ENCODE results near the gene AZIN2. TPM values are rescaled to one million over a fixed set of nuclear protein-coding genes. Genes with fewer than 3 reads are reported as not detected.
"Not testable (repeated sequence)": the region's sequence is repeated elsewhere in the genome, so short reads cannot be mapped to it uniquely, and the experiment has no call there.

AZIN2 gene
- total RNA-seq, 2 experiments from 2014 or later, result 16.5 to 16.6 TPM

- H3K36me3 Mint-ChIP-seq; DNase-seq; ATAC-seq (ENCODE audit: low read depth); H3K27ac Mint-ChIP-seq; H3K4me3 Mint-ChIP-seq; POLR2A ChIA-PET; H3K4me1 Mint-ChIP-seq: not testable (repeated sequence)
- Mint-ChIP-seq H3K9me3 (peaks cover 25% of the 10 kb centered on the region), H3K27me3 (peaks cover 23% of the 10 kb centered on the region)
Observed at GRCh38 chr1:33068108-33068507, 12.8 kb upstream of the AZIN2 start.

DNA sequence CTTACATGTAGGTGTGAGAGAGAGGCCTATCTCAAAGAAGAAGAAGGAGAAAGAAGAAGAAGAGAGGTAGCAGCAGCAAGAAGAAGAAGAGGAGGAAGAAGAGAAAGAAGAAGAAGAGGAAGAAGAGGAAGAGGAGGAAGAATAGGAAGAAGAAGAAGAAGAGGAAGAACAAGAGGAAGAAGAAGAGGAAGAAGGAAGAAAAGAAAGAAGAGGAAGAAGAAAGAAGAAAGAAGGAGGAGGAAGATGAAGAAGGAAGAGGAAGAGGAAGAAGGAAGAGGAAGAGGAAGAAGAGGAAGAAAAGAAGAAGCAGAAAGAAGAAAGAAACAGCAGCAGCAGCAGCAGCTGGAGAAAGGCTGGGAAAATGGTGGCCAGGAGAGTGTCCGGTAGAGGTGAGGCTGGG lies 10.3 kb upstream of the AZIN2 start:
- Mint-ChIP-seq H3K27me3 (peaks cover 18% of the 10 kb centered on the region), H3K9me3 (peaks cover 8% of the 10 kb centered on the region), H3K36me3 (peaks cover under 1% of the 10 kb centered on the region), H3K27ac (no peak overlapping the region), H3K4me1 (peaks cover 9% of the 10 kb centered on the region), H3K4me3 (no peak overlapping the region)
- DNase-seq (no peak), ATAC-seq (ENCODE audit: low read depth) (no peak)
- POLR2A ChIA-PET, result no interaction called here

GRCh38 chr1:33072707-33073106 lies 8.2 kb upstream of the AZIN2 start:
- Mint-ChIP-seq H3K9me3 (peaks cover under 1% of the 10 kb centered on the region), H3K27me3 (peaks cover 14% of the 10 kb centered on the region), H3K36me3 (no peaks in the 10 kb centered on the region), H3K4me1 (peaks cover 9% of the 10 kb centered on the region), H3K27ac (no peak overlapping the region), H3K4me3 (no peak overlapping the region)
- DNase-seq, result no peak
- POLR2A ChIA-PET, result interaction anchor here (0.8 kb wide), 1 partner anchor 8 kb away, joined by 3 read pairs; the partner anchor contains the start of gene AZIN2
- ATAC-seq (ENCODE audit: low read depth), result peak; percentile 47

GRCh38 chr1:33074193-33074945 lies 6.6 kb upstream of the AZIN2 start:
- no peak for ATAC-seq (ENCODE audit: low read depth)
- no peaks in the 10 kb centered on the region for H3K36me3 Mint-ChIP-seq
- peaks cover 6% of the 10 kb centered on the region for H3K27me3 Mint-ChIP-seq
- H3K4me3 Mint-ChIP-seq, result no peak overlapping the region
- POLR2A ChIA-PET, result no interaction called here
- no peak for DNase-seq
- H3K9me3 Mint-ChIP-seq, result no peaks in the 10 kb centered on the region
- no peak overlapping the region for H3K27ac Mint-ChIP-seq
- H3K4me1 Mint-ChIP-seq, result peaks cover 9% of the 10 kb centered on the region

DNA sequence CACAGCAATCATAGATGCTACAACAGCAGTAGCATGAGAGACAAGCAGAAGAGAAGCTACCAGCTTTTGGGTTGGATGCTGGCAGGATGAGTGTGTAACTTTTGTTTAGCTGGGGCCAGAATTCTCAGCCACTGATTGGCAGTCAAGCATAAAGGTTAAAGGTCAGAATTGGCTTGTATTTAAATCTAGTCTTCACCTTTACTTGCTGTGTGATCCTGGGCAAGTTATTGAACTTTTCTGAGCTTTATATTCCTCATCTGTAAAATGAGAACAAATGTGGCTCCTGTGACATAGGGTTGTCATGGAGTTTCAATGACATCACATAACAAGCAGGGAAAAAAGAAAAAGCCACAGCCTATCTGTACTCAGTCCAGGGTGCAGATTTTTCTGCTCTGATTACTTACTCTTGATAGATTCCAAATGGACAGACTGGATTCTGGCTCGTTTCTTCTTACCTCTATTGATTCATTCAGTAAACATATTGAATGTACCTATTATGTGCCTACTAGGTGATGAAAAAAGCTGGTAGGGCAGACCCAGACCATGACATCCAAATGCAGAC lies 2.8 kb upstream of the AZIN2 start:
- ATAC-seq (ENCODE audit: low read depth) (no peak), DNase-seq (no peak)
- POLR2A ChIA-PET, result no interaction called here
- no peaks in the 10 kb centered on the region for H3K36me3 Mint-ChIP-seq
- no peaks in the 10 kb centered on the region for H3K9me3 Mint-ChIP-seq
- no peak overlapping the region for H3K4me3 Mint-ChIP-seq
- peaks cover 6% of the 10 kb centered on the region for H3K27me3 Mint-ChIP-seq
- H3K27ac Mint-ChIP-seq, result no peak overlapping the region
- H3K4me1 Mint-ChIP-seq, result peaks cover 18% of the 10 kb centered on the region

- Mint-ChIP-seq H3K4me3 (peak overlapping the region; percentile 88), H3K36me3 (peaks cover 2% of the 10 kb centered on the region), H3K4me1 (peaks cover 20% of the 10 kb centered on the region), H3K9me3 (no peaks in the 10 kb centered on the region), H3K27ac (peak overlapping the region; percentile 14), H3K27me3 (peaks cover 6% of the 10 kb centered on the region)
- ATAC-seq (ENCODE audit: low read depth), result no peak
- POLR2A ChIA-PET, result interaction anchor here (0.7 to 2.4 kb wide), 10 partner anchors 7 to 134 kb away, joined by 3 to 12 read pairs (median 4); no protein-coding TSS in a partner anchor
- no peak for DNase-seq
Observed at GRCh38 chr1:33080373-33080772, 580 bp upstream of the AZIN2 start.

- Mint-ChIP-seq H3K27me3 (peaks cover 6% of the 10 kb centered on the region), H3K4me3 (peak overlapping the region; percentile 88), H3K9me3 (no peaks in the 10 kb centered on the region), H3K4me1 (peaks cover 27% of the 10 kb centered on the region), H3K36me3 (peaks cover 5% of the 10 kb centered on the region), H3K27ac (peak overlapping the region; percentile 55)
- POLR2A ChIA-PET, result interaction anchor here (1.8 to 2.4 kb wide), 2 partner anchors 17 to 46 kb away, joined by 7 to 12 read pairs; no protein-coding TSS in a partner anchor
- no peak for DNase-seq
- ATAC-seq (ENCODE audit: low read depth), result no peak
Observed at GRCh38 chr1:33081554-33082305, 777 bp downstream of the AZIN2 start.

GRCh38 chr1:33082575-33083108 lies 1.7 kb downstream of the AZIN2 start:
- ATAC-seq (ENCODE audit: low read depth) (no peak), DNase-seq (no peak)
- Mint-ChIP-seq H3K36me3 (peaks cover 6% of the 10 kb centered on the region), H3K4me1 (peaks cover 30% of the 10 kb centered on the region), H3K27me3 (peaks cover 6% of the 10 kb centered on the region), H3K27ac (no peak overlapping the region), H3K9me3 (no peaks in the 10 kb centered on the region), H3K4me3 (peak overlapping the region; percentile 88)
- POLR2A ChIA-PET, result no interaction called here

- no peak overlapping the region for H3K4me3 Mint-ChIP-seq
- H3K36me3 Mint-ChIP-seq, result peaks cover 6% of the 10 kb centered on the region
- ATAC-seq (ENCODE audit: low read depth), result no peak
- H3K27me3 Mint-ChIP-seq, result peaks cover 6% of the 10 kb centered on the region
- no peak for DNase-seq
- no peaks in the 10 kb centered on the region for H3K9me3 Mint-ChIP-seq
- POLR2A ChIA-PET, result no interaction called here
- H3K27ac Mint-ChIP-seq, result no peak overlapping the region
- peaks cover 45% of the 10 kb centered on the region for H3K4me1 Mint-ChIP-seq
Observed at GRCh38 chr1:33085332-33085731, 4.4 kb downstream of the AZIN2 start.

- peaks cover 6% of the 10 kb centered on the region for H3K27me3 Mint-ChIP-seq
- ATAC-seq (ENCODE audit: low read depth) (no peak), DNase-seq (peak; percentile 50)
- H3K36me3 Mint-ChIP-seq, result peaks cover 12% of the 10 kb centered on the region
- H3K4me1 Mint-ChIP-seq, result peaks cover 47% of the 10 kb centered on the region
- peak overlapping the region; percentile 50 for H3K27ac Mint-ChIP-seq
- POLR2A ChIA-PET, result interaction anchor here (0.5 to 0.6 kb wide), 2 partner anchors 50 to 133 kb away, joined by 3 read pairs; partner anchors contain the start of gene AK2
- H3K4me3 Mint-ChIP-seq, result no peak overlapping the region
- H3K9me3 Mint-ChIP-seq, result no peaks in the 10 kb centered on the region
Observed at GRCh38 chr1:33086384-33086850, 5.5 kb downstream of the AZIN2 start.

DNA sequence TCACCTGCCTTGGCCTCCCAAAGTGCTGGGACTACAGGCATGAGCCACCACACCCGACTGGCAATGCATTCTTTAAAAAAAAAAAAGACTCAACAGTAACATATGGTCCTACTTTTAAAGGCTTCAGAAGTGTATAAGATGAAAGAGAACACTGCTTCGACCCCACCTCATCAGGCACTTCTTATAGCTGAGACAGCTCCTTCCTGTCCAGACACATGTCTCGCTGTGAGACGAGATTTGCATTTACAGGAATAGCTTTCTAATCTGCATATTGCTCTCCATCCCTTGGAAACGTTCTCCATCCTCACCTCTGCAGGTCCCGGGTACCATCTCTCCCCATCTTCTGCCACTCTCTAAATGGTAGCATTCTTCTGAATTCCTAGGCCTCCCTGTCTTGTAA lies 6.7 kb downstream of the AZIN2 start:
- POLR2A ChIA-PET, result interaction anchor here (1.3 to 2.7 kb wide), 3 partner anchors 11 to 40 kb away, joined by 3 to 31 read pairs (median 6); no protein-coding TSS in a partner anchor
- ATAC-seq (ENCODE audit: low read depth), result no peak
- Mint-ChIP-seq H3K4me1 (peaks cover 48% of the 10 kb centered on the region), H3K27ac (peak overlapping the region; percentile 90), H3K9me3 (no peaks in the 10 kb centered on the region), H3K4me3 (no peak overlapping the region), H3K27me3 (peaks cover 2% of the 10 kb centered on the region), H3K36me3 (peaks cover 17% of the 10 kb centered on the region)
- DNase-seq, result no peak

DNA sequence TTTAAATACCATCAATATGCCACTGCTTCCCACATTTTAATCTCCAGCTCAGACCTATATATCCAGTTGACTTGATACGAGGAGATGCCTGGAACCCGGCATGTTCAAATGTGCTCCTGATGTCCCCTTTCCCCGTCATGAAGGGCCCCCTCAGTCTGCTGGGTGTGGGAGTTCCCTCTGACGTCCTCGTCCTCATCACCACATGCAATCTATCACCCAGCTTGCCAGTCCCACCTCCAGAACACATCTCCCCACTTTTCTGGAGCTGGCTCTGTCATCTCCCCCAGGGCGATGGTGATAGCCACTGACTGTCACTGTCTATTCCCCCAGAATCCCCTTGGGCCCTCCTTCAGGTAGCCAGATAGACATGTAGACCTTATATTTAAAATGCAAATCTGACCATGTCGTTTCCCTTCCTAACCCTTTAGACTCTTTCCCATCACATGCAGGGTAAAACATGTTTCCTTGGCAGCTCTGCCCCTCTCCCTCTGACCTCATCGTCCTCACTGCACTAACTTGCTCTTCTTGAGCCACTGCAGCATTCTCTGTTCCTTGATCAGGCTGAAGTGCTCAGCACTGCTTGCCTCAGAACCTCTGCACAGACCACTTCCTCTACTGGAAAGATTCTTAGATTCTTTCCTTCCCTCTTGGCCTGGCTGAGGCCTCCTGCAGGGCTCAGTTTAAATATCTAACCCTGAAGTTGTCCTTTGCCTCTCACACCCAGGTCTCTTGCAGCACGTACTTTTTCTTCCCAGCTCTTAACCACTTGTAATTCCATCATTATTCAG lies 7.4 kb downstream of the AZIN2 start:
- Mint-ChIP-seq H3K9me3 (no peaks in the 10 kb centered on the region), H3K4me1 (peaks cover 50% of the 10 kb centered on the region), H3K4me3 (peak overlapping the region; percentile 67), H3K27me3 (no peaks in the 10 kb centered on the region), H3K36me3 (peaks cover 17% of the 10 kb centered on the region), H3K27ac (peak overlapping the region; percentile 90)
- ATAC-seq (ENCODE audit: low read depth), result peak; percentile 91
- DNase-seq, result no peak
- POLR2A ChIA-PET, result interaction anchor here (0.6 to 2.7 kb wide), 6 partner anchors 10 to 169 kb away, joined by 3 to 31 read pairs (median 4); no protein-coding TSS in a partner anchor
